GM19328 (cell line): ENCODE data around the gene NTM.
"Not testable (repeated sequence)": the region's sequence is repeated elsewhere in the genome, so short reads cannot be mapped to it uniquely, and the experiment has no call there.

Experiments
- ATAC-seq: cut with Tn5 transposase; IDR thresholded peaks from one replicate; pipeline ENCODE4 v1.9.1; 2021; ENCODE audit warnings: mild to moderate bottlenecking, moderate library complexity; ENCODE audit not compliant: unreplicated experiment

NTM gene

GRCh38 chr11:132310390-132311375, 940.3 kb downstream of the NTM start:
- no peak for ATAC-seq

- ATAC-seq, result no peak
Measured at GRCh38 chr11:132311703-132312102, 941.3 kb downstream of the NTM start.

GRCh38 chr11:132312161-132312560, 941.7 kb downstream of the NTM start:
- ATAC-seq, result no peak

- no peak for ATAC-seq
Measured at GRCh38 chr11:132312701-132313111, 942.3 kb downstream of the NTM start.

GRCh38 chr11:132314911-132315455, 944.6 kb downstream of the NTM start:
- no peak for ATAC-seq

- no peak for ATAC-seq
Measured at GRCh38 chr11:132315696-132316095, 945.3 kb downstream of the NTM start.

- ATAC-seq, result no peak
Measured at GRCh38 chr11:132318421-132319157, 948.2 kb downstream of the NTM start.

- not testable (repeated sequence) for ATAC-seq
Measured at GRCh38 chr11:132319419-132319818, 949.0 kb downstream of the NTM start.

- ATAC-seq, result no peak
Measured at GRCh38 chr11:132330515-132330914, 960.1 kb downstream of the NTM start.

GRCh38 chr11:132332521-132332920, 962.1 kb downstream of the NTM start:
- ATAC-seq, result no peak

GRCh38 chr11:132334769-132335280, 964.4 kb downstream of the NTM start:
- ATAC-seq, result no peak

GRCh38 chr11:132335311-132335710, 964.9 kb downstream of the NTM start:
- ATAC-seq, result no peak

GRCh38 chr11:132336781-132337535, 966.5 kb downstream of the NTM start:
- no peak for ATAC-seq

- ATAC-seq, result no peak
Measured at GRCh38 chr11:132337819-132338416, 967.5 kb downstream of the NTM start.

GRCh38 chr11:132342408-132342807, 972.0 kb downstream of the NTM start:
- ATAC-seq, result no peak

GRCh38 chr11:132343445-132344175, 973.2 kb downstream of the NTM start:
- ATAC-seq, result peak; percentile 72

GRCh38 chr11:132346558-132347148, 976.2 kb downstream of the NTM start:
- no peak for ATAC-seq

- ATAC-seq, result no peak
Measured at GRCh38 chr11:132347156-132348090, 977.0 kb downstream of the NTM start.
